RPMI8226 (cell line): Measurements from ENCODE around the gene GLIS1.
A peak's percentile ranks its signal among the peaks of the same experiment; 100 is the strongest.
"Not testable (repeated sequence)": the region's sequence is repeated elsewhere in the genome, so short reads cannot be mapped to it uniquely, and the experiment has no call there.

ENCODE experiments used
- DNase-seq: peaks from one replicate; pipeline ENCODE4 v3.0.0-alpha.2; 2015

Gene GLIS1

DNA sequence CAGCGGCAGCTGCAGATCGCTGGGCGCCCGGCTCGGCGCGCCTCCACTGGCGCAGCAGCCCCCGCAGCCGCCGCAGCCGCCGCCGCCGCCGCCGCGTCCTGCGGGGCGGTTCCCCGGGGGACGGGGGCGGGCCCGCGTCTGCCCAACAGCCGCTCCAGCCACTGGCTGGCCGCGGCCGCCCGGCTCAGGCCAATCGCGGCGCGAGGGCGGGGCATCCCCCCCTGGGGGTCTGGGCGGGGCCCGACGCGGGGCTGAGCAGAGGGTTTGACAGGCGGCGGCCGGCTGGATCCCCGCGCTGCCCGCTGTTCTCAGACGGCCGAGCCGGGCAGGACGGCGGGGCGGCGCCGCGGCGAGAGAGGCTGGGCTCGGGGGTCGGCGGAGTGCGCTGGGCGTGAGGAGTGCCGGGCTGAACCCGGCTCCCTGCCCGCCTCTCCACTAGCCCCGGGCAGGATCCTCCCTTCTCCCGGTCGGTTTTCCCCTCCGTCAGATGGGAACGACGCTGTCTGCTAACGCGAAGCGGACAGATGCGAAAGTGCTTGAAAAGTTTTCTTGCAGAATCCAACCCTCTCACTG lies at the start of gene GLIS1:
Gene GLIS1 (minus strand): TSS at position 56 of the 573 bp plus-strand sequence. CDS start 1,100 bp downstream, outside the sequence.
- DNase-seq, result peak; percentile 93

DNA sequence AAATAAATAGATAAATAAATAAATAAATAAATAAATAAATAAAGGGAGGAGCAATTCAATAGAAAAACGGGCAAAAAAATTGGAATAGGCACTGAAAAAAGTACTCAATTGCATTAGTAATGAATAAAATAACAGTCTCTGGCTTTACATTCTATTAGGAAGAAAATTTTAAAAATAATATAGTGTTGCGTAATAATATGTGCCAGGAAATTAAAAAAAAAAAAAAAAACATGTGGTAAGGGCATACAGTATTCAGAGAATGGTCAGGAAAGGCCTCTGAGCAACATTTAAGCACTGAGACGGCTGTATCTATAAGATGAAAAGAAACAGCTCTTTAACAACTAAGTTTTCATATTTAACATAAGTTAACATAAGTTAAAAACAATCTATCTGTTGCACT lies 48.7 kb upstream of the GLIS1 start:
- DNase-seq, result no peak

DNA sequence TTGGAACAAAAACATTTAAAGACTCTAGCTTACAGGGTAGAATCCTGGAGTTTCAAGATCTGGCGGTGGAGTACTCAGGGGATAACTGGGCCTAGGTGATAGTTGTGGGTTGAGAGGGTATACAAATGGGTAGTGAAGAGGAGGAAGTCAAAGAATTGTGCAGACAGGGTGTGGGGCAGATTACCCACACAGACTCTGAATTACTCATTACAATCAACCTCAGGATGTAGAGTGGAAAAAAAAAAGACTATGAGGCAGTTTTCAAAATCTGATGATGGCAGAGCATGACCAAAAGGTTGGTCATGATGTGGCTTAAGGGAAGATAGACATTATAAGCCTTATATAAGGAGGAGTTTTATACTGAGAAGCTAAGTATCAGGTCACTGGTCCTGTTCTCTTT lies 44.1 kb upstream of the GLIS1 start:
- DNase-seq, result no peak

DNA sequence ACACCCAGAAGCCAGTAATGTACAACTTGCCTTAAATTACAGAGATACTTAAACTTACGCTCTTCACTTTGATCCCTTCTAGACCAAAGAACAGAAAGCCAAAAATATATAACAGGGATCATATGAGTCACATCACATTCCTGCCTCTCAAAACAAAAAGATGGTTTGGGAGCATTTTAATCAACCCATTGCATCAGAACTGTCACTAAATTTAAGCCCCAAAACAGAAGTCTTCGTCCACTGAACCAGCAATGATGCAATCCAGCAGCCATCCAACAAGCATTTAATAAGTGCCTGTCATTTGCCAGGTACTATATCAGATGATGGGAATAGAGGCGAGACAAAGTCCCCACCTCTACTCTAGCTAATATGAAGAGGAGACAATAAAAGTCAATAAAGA lies 42.7 kb upstream of the GLIS1 start:
- DNase-seq, result no peak

DNA sequence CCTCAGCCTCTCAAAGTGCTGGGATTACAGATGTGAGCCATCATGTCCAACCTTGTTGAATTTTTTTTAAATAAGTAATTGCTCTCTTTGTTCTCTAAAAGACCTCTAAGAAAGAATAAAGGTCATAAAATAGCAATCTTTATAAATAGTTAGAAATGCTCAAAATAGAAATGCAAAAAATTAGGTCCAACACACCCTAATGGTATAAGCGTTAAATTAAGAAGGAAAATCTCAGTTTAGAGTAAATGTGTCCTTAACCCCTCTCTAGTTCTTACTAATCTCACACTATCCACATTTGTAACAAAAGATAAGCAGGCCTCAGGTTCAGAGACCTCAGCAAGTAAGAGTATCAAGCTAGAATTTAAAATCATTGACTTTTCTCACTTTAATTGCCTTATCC lies 38.3 kb upstream of the GLIS1 start:
- DNase-seq, result no peak

DNA sequence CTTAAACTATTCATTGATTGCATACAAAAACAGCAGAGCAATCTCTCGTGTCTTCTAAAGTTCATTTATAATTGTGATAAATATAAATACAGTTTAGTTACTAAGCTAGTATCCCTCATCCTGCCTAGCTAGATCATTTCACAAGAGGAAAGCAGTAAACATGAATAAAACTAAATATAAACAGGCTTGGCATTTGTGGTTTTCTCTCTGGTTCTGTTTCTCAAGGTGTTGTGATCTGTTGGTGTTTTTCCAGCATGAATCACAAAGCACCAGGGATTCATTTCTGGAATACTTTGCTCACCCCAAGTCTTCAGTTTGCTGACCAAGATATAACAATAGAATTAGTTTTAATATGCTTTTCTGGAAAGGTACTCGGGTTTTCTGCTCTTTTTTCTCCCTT lies 32.7 kb upstream of the GLIS1 start:
- no peak for DNase-seq

DNA sequence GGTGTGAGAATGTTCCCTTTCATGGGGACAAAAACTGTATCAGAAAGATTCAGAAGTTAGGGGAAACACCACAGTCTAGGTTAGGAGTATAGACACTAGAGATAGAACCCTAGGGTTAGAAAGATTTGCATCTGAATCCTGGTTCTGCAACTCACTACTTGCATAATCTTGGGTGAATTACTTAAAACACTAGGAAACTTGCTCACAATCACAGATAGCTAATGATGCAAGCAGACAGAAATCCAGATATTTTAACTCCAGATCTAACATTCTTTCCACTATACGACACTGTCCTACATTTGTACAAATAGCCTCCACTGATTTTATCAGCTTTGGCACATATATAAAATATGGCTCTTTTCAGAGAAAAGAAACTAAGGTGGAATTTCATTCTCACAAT lies 30.8 kb upstream of the GLIS1 start:
- no peak for DNase-seq

DNA sequence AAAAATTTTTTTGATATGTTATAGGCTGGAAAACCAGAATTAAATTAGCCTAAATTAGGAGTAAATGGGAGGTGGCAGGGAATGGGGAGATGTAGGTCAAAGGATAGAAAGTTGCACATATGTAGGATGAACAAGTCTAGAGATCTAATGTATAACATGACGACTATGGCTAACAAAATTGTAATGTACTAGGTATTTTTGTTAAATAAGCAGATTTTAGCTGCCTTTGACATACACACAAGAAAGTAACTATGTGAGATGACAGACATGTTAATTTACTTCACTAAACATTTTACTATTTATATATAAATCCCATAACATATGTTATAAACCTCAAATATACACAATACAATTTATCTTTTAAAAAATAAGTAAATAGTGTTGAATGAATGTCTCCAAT lies 30.2 kb upstream of the GLIS1 start:
- no peak for DNase-seq

DNA sequence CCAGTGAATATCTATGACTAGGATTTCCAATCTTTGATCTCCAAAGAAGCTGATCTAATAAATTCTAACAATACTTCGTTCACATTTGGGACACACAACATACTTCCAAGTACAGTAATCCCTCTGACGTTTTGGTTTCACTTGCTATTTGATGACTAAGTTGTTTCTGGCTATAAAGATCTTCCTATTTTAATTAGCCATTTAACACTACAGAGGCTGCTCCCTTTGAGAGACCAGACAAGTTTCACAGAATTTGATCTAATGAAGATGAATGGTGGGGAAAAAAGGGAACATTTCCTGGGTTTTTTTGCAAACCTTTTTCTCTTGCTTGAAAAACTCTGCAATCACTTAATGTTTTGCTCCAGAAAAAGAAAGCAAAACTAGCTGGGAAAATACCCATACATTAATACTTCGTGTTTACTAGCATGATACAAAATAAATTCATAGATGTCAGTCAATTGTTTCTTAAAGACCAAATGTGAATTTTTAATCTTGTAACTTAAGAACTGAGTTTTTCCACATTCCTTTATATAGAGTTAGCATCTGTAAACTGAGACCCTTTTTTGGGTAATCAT lies 28.0 kb upstream of the GLIS1 start:
- DNase-seq, result no peak

DNA sequence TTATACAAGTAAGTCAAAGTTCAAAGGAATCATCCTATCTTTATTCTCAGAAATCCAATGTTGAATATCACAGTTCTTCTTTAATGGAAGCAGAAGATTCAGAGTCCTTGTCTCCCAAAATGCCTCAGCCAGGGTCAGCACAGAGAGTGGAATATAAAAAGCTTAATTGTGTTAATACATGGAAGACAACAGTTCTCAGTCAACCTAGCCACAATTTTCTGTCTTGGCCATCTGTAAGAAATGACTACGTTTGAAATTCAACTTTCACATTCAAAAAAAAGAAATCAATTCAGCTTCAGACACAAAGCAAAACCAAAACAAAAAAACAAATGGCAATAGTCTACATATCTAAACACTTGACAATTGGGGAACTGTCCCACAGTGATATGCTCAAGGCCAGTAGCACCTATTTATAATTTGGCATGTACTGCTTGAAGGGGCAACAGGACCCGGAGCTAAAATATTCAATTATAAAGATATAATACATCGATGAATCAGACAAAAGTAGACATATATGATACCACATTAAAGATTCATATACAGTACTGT lies 27.3 kb upstream of the GLIS1 start:
- no peak for DNase-seq

DNA sequence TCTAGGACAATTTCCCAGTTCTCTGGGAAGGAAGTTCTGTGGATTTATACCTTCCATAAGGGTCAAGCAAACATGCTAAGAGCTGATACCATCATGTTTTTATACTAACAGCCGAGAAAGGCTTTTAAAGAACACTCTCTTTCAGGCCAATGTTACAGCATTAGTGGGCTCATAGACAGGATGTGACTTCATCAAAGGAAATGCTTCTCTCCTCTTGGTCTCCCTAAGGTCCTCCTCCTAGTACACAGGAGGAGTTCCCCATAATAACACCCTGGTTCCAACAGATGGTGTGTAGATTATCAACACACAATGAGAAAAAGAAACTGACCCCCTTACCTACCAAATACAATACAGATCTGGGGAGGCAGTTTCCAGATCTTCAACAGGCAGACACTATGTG lies 26.7 kb upstream of the GLIS1 start:
- no peak for DNase-seq

DNA sequence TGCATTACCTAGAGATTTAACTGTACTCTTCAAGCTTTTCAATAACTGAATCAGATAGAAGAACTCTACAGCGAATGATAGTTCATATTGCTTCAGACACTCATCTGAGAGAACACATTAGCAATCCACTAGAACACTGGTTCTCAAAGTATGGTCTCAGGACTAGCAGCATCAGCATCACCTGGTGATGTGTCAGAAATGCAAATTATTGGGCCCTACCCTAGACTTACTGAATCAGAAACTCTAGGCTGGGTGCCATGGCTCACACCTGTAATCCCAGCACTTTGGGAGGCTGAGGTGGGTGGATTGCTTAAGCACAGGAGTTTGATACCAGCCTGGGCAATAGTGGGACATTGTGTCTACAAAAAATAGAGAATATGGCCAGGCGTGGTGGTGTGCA lies 24.9 kb upstream of the GLIS1 start:
- DNase-seq, result no peak

DNA sequence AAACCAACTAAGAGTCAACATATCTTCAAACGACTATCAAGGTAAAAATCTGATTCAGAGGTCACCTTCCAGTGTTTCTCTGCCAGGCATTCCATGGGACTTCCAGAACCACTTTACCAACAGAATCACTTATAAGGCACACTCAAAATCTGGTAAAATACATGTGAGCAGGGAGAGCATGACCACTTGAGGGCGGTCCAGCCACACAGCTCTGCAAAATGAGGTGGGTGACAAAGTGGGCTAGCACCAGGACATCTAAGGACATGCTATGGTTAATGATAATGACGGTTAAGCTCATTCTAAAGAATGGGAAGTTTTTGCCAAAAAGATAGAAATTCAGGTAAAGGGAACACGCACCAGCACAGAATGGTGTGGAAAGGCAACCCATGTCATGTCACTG lies 24.5 kb upstream of the GLIS1 start:
- no peak for DNase-seq

DNA sequence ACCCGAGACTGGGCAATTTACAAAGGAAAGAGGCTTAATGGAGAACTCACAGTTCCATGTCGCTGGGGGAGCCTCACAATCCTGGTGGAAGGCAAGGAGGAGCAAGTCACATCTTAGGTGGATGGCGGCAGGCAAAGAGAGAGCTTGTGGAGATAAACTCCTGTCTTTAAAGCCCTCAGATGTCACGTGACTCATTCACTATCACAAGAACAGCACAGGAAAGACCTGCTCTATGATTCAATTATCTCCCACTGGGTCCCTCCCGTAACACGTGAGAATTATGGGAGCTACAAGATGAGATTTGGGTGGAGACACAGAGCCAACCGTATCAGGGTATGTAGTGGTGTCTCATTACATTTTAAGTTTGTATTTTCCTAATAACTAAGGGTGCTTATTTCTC lies 21.5 kb upstream of the GLIS1 start:
- DNase-seq, result not testable (repeated sequence)

DNA sequence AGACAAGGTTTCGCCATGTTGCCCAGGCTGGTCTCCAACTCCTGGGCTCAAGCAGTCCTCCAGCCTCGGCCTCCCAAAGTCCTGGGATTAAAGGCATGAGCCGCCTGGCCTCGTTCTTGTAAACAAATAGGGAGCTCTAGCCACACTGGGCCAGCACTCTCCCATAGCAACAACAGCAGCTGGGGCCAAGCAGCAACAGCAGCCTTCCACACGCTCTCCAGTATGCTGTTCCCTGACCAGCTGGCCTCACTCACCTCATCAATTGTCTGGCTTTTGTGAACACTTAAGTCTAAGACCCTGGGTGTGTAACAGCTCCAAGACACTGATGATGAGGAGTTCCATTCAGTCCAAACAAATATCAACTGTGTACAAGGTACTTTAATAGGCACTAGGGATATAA lies 16.9 kb upstream of the GLIS1 start:
- no peak for DNase-seq

DNA sequence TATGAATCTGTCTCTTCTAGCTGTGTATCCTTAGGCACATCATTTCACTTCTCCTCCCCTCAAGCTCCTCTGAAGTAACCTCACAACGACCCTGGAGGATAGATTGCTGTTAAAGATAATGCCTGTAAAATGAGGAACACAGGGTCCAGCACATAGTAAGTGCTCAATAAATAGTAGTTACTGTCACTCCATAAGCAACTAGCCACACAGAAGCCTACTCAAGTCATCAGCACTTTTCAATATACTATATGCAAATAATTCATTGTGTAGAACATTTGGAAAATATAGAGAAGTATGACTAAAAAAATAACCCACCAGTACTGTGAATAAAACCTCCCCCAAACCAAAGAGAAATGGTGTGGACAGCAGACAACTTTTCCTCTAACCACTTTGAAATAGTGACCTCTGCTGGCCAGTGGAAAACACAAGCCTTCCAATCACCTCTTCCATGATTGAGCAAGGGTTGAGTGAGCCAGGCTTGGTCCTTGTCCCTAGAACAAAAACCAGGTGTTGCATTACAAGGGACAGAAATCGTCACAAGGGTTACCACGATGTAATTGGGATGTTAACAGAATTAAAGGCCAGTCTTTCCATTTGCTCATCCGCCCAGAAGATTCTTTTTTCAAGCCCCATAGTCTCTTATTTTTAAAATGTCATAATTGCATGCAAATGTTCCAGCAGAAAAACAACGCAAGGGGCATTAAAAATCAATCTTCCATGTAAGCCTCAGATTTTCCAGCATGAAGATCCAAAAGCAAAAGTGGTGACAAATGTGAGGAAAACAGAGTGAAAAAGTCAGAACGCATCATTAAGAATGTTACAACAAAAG lies 15.7 kb upstream of the GLIS1 start:
- DNase-seq, result peak; percentile 65

DNA sequence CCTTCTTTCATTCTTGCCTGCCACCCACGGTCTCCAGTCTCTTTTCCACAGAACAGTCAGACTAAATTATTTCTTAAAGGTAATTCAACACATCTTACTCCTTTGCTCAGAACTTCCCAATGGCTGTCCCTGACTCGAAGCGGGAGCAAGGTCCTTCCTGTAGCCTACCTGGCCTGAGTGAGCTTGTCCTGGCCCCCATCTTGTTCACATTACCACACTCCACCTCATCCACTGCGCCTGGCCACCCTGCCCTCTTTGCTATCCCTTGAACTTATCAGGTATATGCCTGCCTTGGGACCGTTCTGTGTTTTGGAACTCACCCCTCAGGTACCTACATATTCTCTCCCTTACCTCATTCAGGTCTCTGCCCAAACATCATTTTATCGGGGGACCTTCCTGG lies 13.3 kb upstream of the GLIS1 start:
- DNase-seq, result no peak

DNA sequence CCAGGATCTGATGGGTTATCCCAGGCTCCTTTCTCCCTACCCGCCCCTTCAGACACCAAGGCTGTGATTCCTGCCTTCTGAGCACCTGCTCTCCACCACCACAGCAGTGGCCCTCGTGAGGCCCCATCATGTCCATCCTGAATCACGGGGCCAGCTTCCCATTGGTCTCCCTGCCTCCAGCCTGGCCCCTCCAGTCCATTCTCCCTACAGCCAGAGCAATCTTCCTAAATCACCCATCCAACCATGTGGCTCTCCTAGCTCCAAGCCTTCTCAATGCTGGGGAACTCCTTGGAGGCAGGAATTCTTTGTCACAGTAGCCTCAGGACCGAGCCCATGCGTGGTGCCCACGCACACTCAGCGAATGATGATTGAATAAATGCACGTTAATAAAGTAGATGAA lies 8.9 kb upstream of the GLIS1 start:
- DNase-seq, result no peak

DNA sequence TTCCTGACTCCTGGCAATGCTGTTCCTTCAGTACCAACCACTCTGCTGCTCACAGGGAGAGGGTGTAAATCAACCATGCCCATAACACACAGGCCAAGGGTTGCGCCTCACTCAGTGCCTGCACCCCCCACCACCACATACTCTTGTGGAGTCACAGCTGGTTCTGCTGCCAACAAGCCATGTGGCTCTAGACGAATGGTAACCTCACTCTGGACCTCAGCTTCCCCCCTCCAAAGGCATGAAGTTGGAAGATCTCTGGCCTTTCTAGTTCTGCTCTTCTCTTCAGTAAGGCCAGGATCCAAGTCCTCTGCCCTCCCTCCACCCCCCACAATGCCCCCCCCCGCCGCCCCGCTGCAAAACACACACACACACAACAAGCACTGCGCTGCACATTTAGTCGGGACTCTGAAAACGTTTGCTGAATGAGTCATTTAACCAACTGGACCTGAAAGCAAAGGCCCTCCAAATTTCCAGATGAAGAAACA lies 1.7 kb upstream of the GLIS1 start:
- DNase-seq, result no peak

DNA sequence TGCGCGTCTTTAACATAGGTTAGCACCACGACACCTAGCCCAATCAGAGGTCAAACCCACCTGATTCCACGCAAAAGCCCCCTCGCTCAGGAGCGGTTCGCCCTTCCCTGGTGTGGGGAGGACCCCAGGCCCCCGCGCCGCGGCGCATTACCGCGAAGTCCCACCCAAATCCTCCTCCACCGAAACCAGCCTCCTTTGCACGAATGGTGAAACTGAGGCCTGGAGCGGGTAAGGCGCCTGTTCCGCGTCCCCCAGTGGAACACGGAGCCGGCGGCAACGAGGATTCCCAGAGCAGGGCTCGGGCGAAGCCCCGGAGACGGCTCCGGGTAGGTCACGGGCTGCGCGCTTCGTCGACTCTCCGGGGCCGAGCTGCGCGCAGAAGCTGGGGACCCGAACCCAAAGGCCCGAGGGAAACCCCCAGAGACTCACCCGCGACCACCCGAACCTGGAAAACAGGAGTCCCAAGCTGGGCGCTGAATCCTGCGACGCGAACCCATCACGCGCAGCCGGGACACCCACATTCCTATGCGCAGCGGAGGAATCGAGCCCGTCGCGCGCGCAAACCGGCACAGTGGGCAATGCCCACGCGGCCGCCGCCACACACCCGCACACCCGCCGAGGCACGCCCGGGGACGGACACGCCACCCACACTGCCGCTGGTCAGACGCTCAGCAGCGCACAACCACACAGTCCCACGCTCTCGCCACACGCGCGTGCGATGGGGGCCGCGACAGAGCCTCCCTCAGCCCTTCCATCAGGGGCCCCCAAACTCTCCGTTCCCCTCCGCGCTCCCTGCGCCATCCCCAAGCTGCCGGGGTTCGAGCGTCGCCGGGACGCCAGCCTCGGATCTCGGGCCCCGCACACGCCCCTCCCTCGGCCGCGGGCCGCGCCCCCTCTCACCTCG lies 507 bp downstream of the GLIS1 start:
- DNase-seq, result peak; percentile 8

DNA sequence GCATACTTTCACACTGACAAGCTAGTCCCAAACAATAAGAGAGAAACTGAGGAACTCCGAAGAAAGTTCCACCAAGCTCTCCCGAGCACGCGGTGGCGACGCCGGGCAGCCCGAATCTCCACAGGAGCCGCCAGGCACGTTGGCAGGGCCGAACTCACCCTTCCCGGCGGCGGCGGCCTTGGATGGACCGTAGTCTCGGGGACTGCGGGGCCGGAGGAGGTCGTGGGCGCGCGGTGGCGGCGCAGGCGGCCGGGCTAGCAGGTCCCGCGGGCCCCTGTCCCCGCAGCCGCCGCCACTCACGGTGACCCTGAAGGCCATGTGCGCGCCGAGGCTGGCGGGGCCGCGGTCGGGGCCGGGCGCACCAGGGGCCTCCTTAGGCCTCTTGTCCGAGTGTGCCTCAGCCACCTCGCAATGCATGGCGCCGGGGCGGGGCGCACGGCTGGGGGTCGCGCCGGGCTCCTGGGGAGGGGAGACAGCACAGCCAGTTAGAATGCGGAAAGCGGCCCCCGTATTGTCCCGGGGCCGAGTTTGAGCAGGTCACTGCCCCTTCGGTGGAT lies 1.2 kb downstream of the GLIS1 start:
- no peak for DNase-seq

DNA sequence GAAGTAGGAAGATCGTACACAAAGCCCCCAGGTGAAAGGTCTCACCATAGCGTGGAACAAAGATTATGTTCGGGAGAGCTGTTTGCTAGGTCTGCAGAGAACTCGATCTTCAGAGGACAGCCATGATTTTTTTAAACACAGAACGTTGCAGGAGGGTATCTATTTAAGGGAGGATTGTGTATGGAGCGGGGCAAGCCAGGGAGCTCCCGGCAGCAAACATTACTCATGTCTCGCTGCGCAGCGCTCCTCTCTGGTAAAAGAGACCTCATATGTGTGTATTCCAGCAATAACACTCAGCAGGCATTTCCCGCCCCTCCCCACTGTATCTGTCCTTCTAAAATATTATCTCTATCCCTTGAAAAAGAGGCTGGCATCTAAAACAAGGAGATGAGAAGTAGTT lies 2.7 kb downstream of the GLIS1 start:
- DNase-seq, result no peak

DNA sequence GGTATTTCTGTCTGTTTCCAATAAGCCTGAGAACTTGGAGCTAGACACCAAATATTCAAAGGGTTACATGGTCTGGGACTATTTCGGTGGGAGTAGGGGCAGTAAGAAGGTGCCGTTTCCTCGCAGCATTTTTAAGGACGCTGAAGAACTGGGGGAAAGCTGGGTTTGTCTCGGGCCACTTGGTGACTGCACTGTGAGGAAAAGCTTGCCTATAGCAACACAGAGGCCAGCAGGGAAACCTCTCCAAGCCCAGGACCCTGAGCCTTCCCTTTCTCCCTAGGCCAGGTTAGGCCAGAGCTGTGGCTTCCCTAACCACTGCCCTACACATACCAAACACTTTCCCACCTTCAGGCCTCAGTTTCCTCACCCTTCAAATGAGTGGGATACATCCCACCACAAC lies 3.3 kb downstream of the GLIS1 start:
- no peak for DNase-seq
